Vagina (tissue), 2 donors: ENCODE data around the gene TCOF1. TPM values are rescaled to one million over a fixed set of nuclear protein-coding genes. Genes with fewer than 3 reads are reported as not detected.
A peak's percentile ranks its signal among the peaks of the same experiment; 100 is the strongest.

Experiments
- DNase-seq, 2 donors: peaks; one replicate each; pipeline ENCODE4 v3.0.0-alpha.2; 2017; ENCODE audit errors: extremely low spot score in 2 of 2
- H3K27ac ChIP-seq: fragments of 200-600 bp; sonication (generic); one replicate; pipeline ENCODE4 v1.5.1; 2019
- H3K27me3 ChIP-seq: fragments of 200-600 bp; sonication (generic); one replicate; pipeline ENCODE4 v1.5.1; 2019
- H3K36me3 ChIP-seq, 2 donors: fragments of 200-600 bp; sonication (generic); one replicate each; pipeline ENCODE4 v1.5.1; 2017 to 2019
- H3K4me1 ChIP-seq: fragments of 200-600 bp; sonication (generic); one replicate; pipeline ENCODE4 v1.5.1; 2019
- H3K4me3 ChIP-seq, 2 donors: fragments of 200-600 bp; sonication (generic); 1 replicate in 1 of 2; 2 replicates in 1 of 2; pipeline ENCODE4 v1.5.1; 2016 to 2019
- H3K9me3 ChIP-seq: fragments of 200-600 bp; sonication (generic); one replicate; pipeline ENCODE4 v1.5.1; 2019
- CTCF ChIP-seq, 3 experiments: fragments of 450-650 bp in 2 of 3; fragments of 200-600 bp in 1 of 3; sonication (generic) in 1 of 3; IDR thresholded peaks; one replicate each; pipeline ENCODE4 v1.5.1; 2017 to 2019; ENCODE audit warnings: antibody characterized with exemption in 3 of 3, mild to moderate bottlenecking in 2 of 3, moderate library complexity in 2 of 3
- POLR2A ChIP-seq, 2 donors: fragments of 450-650 bp; IDR thresholded peaks; one replicate each; pipeline ENCODE4 v1.6.1; 2017; ENCODE audit warnings: antibody characterized with exemption in 2 of 2, mild to moderate bottlenecking in 2 of 2, moderate library complexity in 2 of 2
- POLR2AphosphoS5 ChIP-seq, 2 donors: sonication (generic); formaldehyde crosslinking; IDR thresholded peaks; one replicate each; pipeline ENCODE4 v1.9.0; 2017; ENCODE audit warnings: antibody characterized with exemption in 2 of 2, mild to moderate bottlenecking in 2 of 2, low read depth in 1 of 2; ENCODE audit not compliant: insufficient read depth in 1 of 2
- intact Hi-C: fragments of 100-400 bp; cut with DNase I; formaldehyde crosslinking; loops from one replicate; pipeline ENCODE4 v1.15.1; 2023
- total RNA-seq: library from RNA; depleted of rRNA; stranded (reverse); fragments of >200 nt; gene quantifications from one replicate; pipeline ENCODE4 v1.2.3, GENCODE V29; 2016

The TCOF1 gene
- total RNA-seq, 1 donor from 2014 or later = 39.3 TPM

DNA sequence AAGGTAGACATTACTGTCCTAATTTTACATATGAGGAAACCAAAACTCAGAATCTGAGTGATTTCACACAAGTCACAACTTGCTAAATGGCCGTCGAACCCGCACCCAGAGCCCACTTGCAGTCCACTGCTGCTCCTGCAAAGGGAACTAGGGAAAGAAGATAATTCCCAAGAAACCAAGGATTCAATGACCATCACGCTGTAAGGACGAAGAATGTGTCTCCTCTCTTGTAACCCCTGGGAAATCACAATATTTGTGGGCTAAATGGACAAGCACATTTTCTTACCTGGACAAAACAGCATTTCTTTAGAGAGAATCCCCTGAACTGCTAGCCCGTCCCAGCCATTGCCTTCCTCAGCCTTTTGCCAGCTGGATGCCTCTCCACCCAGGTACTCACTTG, 89.7 kb downstream of the TCOF1 start:
- TF ChIP-seq POLR2AphosphoS5 (IDR thresholded peaks at IDR 0.05; ENCODE audit: insufficient read depth in 1 of 2, low read depth in 1 of 2) (no peak), POLR2A (IDR thresholded peaks at IDR 0.05) (no peak), CTCF (IDR thresholded peaks at IDR 0.05) (no peak)
- Histone ChIP-seq H3K4me3 (no peak overlapping the region), H3K27ac (no peak overlapping the region), H3K4me1 (peaks cover 29% of the 10 kb centered on the region), H3K9me3 (no peaks in the 10 kb centered on the region), H3K27me3 (no peaks in the 10 kb centered on the region), H3K36me3 (peaks cover 10 to 45% of the 10 kb centered on the region in 2 donors)
- intact Hi-C loops = no loop called here
- no peak for DNase-seq

DNA sequence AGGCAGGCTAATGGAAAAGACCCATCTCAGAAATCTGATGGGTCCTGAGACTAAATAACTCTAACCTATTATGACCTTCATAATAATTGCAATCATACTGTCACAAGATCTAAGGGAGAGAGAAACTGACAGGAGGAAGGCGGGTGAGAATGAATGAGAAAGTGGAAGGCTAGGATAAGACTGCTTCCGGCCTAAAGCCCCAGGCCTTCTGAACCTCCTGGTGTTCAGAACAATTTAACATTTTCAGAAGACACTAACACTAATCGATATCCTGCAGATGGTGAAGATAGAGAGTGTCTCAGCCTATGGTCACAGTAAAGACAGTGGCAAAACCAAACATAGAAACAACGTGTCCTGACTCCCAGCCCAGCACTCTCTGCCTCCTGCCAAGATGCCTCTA, 90.8 kb downstream of the TCOF1 start:
- Histone ChIP-seq H3K9me3 (no peaks in the 10 kb centered on the region), H3K27ac (peak overlapping the region; percentile 86), H3K4me1 (peaks cover 29% of the 10 kb centered on the region), H3K27me3 (no peaks in the 10 kb centered on the region), H3K36me3 (peaks cover 10 to 44% of the 10 kb centered on the region in 2 donors), H3K4me3 (peak overlapping the region; percentile 65 to 74)
- no peak for TF ChIP-seq POLR2A (IDR thresholded peaks at IDR 0.05)
- TF ChIP-seq CTCF (IDR thresholded peaks at IDR 0.05) = no peak
- TF ChIP-seq POLR2AphosphoS5 (IDR thresholded peaks at IDR 0.05; ENCODE audit: insufficient read depth in 1 of 2, low read depth in 1 of 2) = no peak
- intact Hi-C loops = no loop called here
- no peak for DNase-seq

DNA sequence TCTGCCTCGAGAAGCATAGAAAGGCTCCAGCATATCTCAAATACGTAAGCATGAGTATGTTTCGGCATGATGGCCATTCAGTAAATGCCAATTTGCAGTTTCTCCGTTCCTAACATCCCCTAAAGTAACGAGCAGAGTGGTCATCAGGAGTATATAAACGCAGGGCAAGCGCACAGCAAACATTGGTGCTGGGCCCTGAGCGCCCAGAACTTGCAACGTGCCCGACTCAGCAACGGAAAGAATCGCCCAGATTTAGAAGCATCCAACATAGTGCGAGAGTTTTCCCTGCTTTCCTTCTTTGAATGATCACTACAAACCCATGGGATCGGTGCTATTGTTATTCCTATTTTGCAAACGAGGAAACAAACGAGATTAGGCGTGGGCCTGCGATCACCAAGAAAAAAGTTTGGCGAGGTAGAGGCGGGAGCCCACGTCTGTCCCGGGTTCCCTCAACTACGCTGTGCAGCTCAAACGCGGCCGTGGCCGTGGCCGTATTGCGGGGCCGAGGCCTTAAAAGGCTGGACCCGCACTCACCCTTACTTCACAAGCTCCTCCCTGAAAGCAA, 91.5 kb downstream of the TCOF1 start:
- intact Hi-C loops = no loop called here
- Histone ChIP-seq H3K9me3 (no peaks in the 10 kb centered on the region), H3K27ac (peak overlapping the region; percentile 86), H3K36me3 (peaks cover 10 to 37% of the 10 kb centered on the region in 2 donors), H3K4me3 (peak overlapping the region; percentile 65 to 74), H3K27me3 (no peaks in the 10 kb centered on the region), H3K4me1 (peaks cover 29% of the 10 kb centered on the region)
- DNase-seq = no peak
- TF ChIP-seq CTCF (IDR thresholded peaks at IDR 0.05) (no peak), POLR2A (IDR thresholded peaks at IDR 0.05) (no peak), POLR2AphosphoS5 (IDR thresholded peaks at IDR 0.05; ENCODE audit: insufficient read depth in 1 of 2, low read depth in 1 of 2) (no peak)

Other genes with a start within 250 kb of the TCOF1 start
- gene PDGFRB, start 201.9 kb upstream of the TCOF1 start, total RNA-seq = 173 TPM
- not detected for gene CDX1, start 190.9 kb upstream of the TCOF1 start, total RNA-seq
- gene SLC6A7, start 167.6 kb upstream of the TCOF1 start, total RNA-seq = 0.25 TPM
- gene CAMK2A, start 67.9 kb upstream of the TCOF1 start, total RNA-seq = 0.49 TPM
- 4.7 TPM for gene ARSI, start 54.8 kb upstream of the TCOF1 start, total RNA-seq
- gene CD74, start 55.2 kb downstream of the TCOF1 start, total RNA-seq = 530 TPM
- gene RPS14, start 92.0 kb downstream of the TCOF1 start, total RNA-seq = 3,194 TPM
- 73.9 TPM for gene NDST1, start 150.4 kb downstream of the TCOF1 start, total RNA-seq